Peyer's patch (tissue), 4 donors: ENCODE measurements around the gene FAM117A. TPM values are rescaled to one million over a fixed set of nuclear protein-coding genes. Genes with fewer than 3 reads are reported as not detected.

Experiments used
- DNase-seq, 3 donors: peaks; one replicate each; pipeline ENCODE4 v3.0.0-alpha.2; 2017 to 2019
- H3K27ac ChIP-seq, 4 donors: fragments of 200-600 bp; sonication (generic); one replicate each; pipeline ENCODE4 v1.5.1; 2016 to 2019
- H3K27me3 ChIP-seq, 2 donors: fragments of 200-600 bp; sonication (generic); one replicate each; pipeline ENCODE4 v1.5.1; 2019
- H3K36me3 ChIP-seq, 3 donors: fragments of 200-600 bp; sonication (generic); one replicate each; pipeline ENCODE4 v1.5.1; 2016 to 2019
- H3K4me1 ChIP-seq, 4 donors: fragments of 200-600 bp; sonication (generic); one replicate each; pipeline ENCODE4 v1.5.1; 2016 to 2019
- H3K4me3 ChIP-seq, 4 donors: fragments of 200-600 bp; sonication (generic); 1 replicate in 3 of 4; 2 replicates in 1 of 4; pipeline ENCODE4 v1.5.1; 2016 to 2019; ENCODE audit warnings: mild to moderate bottlenecking in 1 of 4
- H3K9me3 ChIP-seq, 4 donors: fragments of 200-600 bp; sonication (generic); one replicate each; pipeline ENCODE4 v1.5.1; 2016 to 2019; ENCODE audit warnings: mild to moderate bottlenecking in 1 of 4
- POLR2A ChIP-seq, 2 donors: fragments of 450-650 bp; IDR thresholded peaks; one replicate each; pipeline ENCODE4 v1.5.1; 2017; ENCODE audit warnings: antibody characterized with exemption in 2 of 2, mild to moderate bottlenecking in 2 of 2, moderate library complexity in 2 of 2
- total RNA-seq, 4 donors: library from RNA; depleted of rRNA; stranded (reverse); fragments of >200 nt; gene quantifications; one replicate each; pipeline ENCODE4 v1.1.0, GENCODE V29; 2016
- TF ChIP-seq, protein P1 (sequence below), 6 experiments: fragments of 450-650 bp in 4 of 6; fragments of 200-600 bp in 2 of 6; sonication (generic) in 1 of 6; IDR thresholded peaks; one replicate each; pipeline ENCODE4 v1.5.1; 2017 to 2019; ENCODE audit warnings: antibody characterized with exemption in 6 of 6, mild to moderate bottlenecking in 3 of 6, moderate library complexity in 1 of 6

The FAM117A gene
- total RNA-seq, 4 donors from 2014 or later, result 6.5 to 16.5 (median 9.4) TPM

DNA sequence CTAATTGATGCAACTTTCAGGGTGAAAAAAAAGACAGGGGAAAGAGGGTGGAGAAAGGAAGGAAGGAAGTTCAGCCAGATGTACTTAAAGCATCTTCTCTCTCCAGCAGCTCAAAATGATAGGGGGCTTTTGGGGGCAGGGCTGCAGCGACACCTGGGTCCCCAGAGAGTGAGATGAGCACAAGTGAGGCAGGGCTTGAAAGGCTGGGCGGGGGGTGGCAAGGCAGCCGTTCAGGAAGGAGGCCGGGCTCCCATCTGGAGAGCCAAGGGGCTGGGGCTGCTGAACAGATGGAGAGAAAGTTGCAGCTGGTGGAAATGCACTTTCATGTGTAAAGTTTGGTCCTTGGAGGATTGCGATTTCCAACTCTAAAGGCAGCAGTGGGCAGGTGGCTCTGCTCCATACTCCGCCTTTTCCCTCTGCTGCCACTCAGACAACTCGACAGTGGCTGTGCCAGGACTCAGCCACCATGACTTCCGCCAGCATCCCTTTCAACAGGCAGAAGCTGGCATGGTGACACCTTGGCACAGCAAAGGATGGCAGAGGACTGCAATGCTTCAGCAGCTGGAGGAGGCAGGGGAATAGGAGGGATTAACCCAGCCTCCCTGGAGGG lies 63.9 kb downstream of the FAM117A start:
- no peak for DNase-seq
- Histone ChIP-seq H3K27ac (no peak overlapping the region), H3K4me1 (peaks cover 0 to 12% (median 0%) of the 10 kb centered on the region in 4 donors), H3K27me3 (no peaks in the 10 kb centered on the region), H3K4me3 (no peak overlapping the region), H3K9me3 (no peaks in the 10 kb centered on the region), H3K36me3 (peaks cover 0 to 55% (median 4%) of the 10 kb centered on the region in 3 donors)
- no peak for TF ChIP-seq POLR2A (IDR thresholded peaks at IDR 0.05)
- TF ChIP-seq, protein P1, sequence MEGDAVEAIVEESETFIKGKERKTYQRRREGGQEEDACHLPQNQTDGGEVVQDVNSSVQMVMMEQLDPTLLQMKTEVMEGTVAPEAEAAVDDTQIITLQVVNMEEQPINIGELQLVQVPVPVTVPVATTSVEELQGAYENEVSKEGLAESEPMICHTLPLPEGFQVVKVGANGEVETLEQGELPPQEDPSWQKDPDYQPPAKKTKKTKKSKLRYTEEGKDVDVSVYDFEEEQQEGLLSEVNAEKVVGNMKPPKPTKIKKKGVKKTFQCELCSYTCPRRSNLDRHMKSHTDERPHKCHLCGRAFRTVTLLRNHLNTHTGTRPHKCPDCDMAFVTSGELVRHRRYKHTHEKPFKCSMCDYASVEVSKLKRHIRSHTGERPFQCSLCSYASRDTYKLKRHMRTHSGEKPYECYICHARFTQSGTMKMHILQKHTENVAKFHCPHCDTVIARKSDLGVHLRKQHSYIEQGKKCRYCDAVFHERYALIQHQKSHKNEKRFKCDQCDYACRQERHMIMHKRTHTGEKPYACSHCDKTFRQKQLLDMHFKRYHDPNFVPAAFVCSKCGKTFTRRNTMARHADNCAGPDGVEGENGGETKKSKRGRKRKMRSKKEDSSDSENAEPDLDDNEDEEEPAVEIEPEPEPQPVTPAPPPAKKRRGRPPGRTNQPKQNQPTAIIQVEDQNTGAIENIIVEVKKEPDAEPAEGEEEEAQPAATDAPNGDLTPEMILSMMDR (IDR thresholded peaks at IDR 0.05), result no peak

DNA sequence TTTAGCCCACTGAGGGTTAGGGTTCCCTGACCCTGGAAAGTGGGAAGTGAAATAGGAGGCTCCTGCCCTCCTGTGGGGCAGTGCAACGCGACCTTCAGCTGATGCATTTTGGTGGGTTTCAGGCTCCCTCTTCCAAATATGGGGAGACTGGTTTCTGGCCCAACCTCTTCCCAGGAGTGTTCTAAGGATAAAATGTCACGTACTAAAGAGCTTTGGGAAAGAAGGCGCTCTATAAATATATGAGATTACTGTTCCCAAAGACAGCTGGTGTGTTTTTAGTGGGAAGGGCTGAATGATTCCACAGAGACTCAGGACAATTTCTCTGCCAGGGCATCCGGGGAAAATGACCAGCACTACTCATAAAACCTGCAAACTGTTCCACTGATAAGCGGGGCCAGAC lies 65.9 kb downstream of the FAM117A start:
- DNase-seq, result no peak
- no peak for TF ChIP-seq POLR2A (IDR thresholded peaks at IDR 0.05)
- TF ChIP-seq, protein P1 (IDR thresholded peaks at IDR 0.05), result no peak
- Histone ChIP-seq H3K27ac (no peak overlapping the region), H3K36me3 (peaks cover 0 to 34% (median 0%) of the 10 kb centered on the region in 3 donors), H3K9me3 (no peaks in the 10 kb centered on the region), H3K27me3 (no peaks in the 10 kb centered on the region), H3K4me3 (no peak overlapping the region), H3K4me1 (peaks cover 0 to 4% (median 0%) of the 10 kb centered on the region in 4 donors)

DNA sequence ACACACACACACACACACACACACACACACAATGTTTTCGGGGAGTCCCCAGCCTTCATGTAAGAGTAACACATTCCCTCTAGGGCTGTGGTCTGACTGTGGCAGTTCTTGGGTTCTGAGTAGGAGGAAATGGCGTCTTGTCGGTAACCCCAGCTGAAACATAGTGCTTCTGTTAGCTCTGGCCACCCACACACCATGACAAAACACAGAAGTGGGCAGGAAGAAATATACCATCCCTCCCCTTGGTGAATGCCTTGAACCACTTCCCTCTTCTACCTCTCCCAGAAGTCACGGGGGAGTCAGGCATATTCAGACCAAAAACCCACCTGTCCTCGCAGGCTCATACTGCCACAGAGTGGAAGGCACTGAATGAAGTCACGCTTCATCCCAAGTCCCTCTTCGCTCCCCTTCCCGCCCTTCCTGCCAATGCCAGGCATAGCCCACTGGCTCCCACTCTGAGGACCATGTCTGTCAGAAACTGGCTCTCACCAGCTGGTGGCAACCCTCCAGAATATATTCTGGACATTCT lies 67.6 kb downstream of the FAM117A start:
- Histone ChIP-seq H3K4me3 (no peak overlapping the region), H3K9me3 (no peaks in the 10 kb centered on the region), H3K4me1 (peaks cover 0 to 4% (median 0%) of the 10 kb centered on the region in 4 donors), H3K27me3 (no peaks in the 10 kb centered on the region), H3K36me3 (peaks cover 0 to 17% (median 0%) of the 10 kb centered on the region in 3 donors), H3K27ac (peak overlapping the region in 2 of 4 donors; percentile 19 to 32)
- TF ChIP-seq, protein P1 (IDR thresholded peaks at IDR 0.05), result no peak
- no peak for TF ChIP-seq POLR2A (IDR thresholded peaks at IDR 0.05)
- peak in 2 of 3 donors; percentile 43 to 73 for DNase-seq

DNA sequence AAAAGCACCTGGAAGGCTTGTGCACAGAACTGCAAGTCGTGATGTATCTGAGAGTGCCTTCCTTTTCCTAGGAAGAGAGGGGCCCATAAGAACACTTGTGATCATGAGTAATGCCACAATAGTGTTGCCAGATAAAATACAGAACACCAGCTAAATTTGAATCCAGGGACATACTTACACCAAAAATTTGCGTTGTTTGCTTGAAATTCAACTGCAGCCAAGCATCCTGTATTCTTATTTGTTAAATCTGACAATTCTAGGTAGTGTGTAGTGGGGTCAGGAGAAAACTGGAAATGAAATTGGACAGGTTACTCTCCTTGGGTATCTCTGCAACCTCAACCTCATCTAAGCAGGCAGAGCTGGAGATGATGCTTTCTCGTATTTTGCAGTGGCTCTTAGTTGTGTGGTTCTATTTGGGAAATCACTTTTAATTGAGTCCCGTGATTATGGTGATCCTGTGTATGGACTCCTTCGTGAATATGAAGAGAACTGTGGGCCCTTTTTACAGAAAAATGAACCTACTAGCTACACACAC lies 68.2 kb downstream of the FAM117A start:
- Histone ChIP-seq H3K4me3 (no peak overlapping the region), H3K4me1 (peaks cover 0 to 4% (median 0%) of the 10 kb centered on the region in 4 donors), H3K9me3 (no peaks in the 10 kb centered on the region), H3K27me3 (no peaks in the 10 kb centered on the region), H3K27ac (peak overlapping the region in 2 of 4 donors; percentile 0 to 19), H3K36me3 (peaks cover 0 to 11% (median 0%) of the 10 kb centered on the region in 3 donors)
- no peak for DNase-seq
- TF ChIP-seq, protein P1 (IDR thresholded peaks at IDR 0.05), result no peak
- no peak for TF ChIP-seq POLR2A (IDR thresholded peaks at IDR 0.05)

DNA sequence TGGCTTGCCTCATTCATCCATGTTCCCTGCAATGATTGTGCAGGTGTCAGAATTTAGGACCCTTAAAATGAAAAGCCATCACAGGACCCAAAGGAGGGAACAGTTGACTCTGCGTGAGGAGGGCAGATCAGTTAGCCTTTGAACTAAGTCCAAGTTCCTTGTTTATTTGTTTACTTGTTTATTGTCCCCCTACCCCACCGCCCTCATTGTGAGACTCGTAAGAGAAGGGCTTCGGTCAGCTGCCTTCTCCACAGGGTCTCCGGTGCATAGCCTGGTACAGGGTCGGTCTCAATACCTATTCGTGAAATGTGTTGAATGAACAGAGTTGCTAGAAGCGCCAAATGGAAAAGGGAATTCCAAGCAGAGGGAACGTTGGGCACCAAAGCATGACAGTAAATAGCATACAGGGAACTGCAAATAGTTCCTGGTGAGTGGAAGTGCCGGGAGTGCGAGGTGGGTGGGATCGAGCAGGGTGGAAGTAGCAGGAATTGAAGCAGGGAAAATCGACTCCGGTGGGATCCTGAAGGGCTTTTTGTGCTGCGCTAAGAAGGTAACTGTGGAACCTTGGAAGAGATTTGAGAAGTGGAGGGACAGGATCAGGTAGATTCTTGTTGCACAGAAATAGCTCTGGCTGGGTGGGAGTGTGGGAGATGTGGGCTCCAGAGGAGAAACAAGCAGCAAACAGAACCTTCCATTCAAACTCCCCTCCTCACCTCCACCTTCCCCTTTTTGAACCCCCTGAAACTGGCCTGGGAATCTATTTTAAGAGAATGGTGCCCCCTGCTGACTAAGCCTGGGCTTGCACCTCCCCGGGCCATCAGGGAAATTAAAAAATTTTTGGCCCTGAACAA lies 68.9 kb downstream of the FAM117A start:
- H3K4me3 ChIP-seq, result no peak overlapping the region
- H3K27me3 ChIP-seq, result no peaks in the 10 kb centered on the region
- H3K36me3 ChIP-seq, result peaks cover 0 to 5% (median 0%) of the 10 kb centered on the region in 3 donors
- TF ChIP-seq, protein P1 (IDR thresholded peaks at IDR 0.05), result peak; percentile 84 to 92 (median 88)
- no peak for TF ChIP-seq POLR2A (IDR thresholded peaks at IDR 0.05)
- peak; percentile 72 to 90 (median 85) for DNase-seq
- no peaks in the 10 kb centered on the region for H3K9me3 ChIP-seq
- peak overlapping the region in 1 of 4 donors; percentile 19 for H3K27ac ChIP-seq
- H3K4me1 ChIP-seq, result peaks cover 0 to 4% (median 0%) of the 10 kb centered on the region in 4 donors
